Neural progenitor cell (in vitro differentiated cells): ENCODE measurements around the gene PRKAG2.

Experiments
- CTCF ChIP-seq: fragments of 200-600 bp; sonication (generic); IDR thresholded peaks from 2 replicates; pipeline ENCODE4 v1.5.1; 2017; ENCODE audit warnings: antibody characterized with exemption, mild to moderate bottlenecking
- EZH2 ChIP-seq: fragments of 200-600 bp; sonication (generic); IDR thresholded peaks from 2 replicates; pipeline ENCODE4 v1.6.1; 2017; ENCODE audit warnings: antibody characterized with exemption, mild to moderate bottlenecking, moderate library complexity

- no peak for TF ChIP-seq EZH2
- no peak for TF ChIP-seq CTCF
Observed at GRCh38 chr7:151859111-151859947, 17.6 kb downstream of the PRKAG2 start.
